SK-N-SH (cell line): ENCODE results near the gene OTUD7B. TPM values are rescaled to one million over a fixed set of nuclear protein-coding genes. Genes with fewer than 3 reads are reported as not detected.
A peak's percentile ranks its signal among the peaks of the same experiment; 100 is the strongest.

Experiments
- CHD2 ChIP-seq: fragments of 150-350 bp; IDR thresholded peaks from 2 replicates; pipeline ENCODE4 v1.6.1; 2018; ENCODE audit warnings: low read length; ENCODE audit not compliant: partially characterized antibody
- ELF1 ChIP-seq: IDR thresholded peaks from 2 replicates; pipeline ENCODE4 v1.4.0; 2012
- EP300 ChIP-seq, 2 experiments: IDR thresholded peaks; 2 replicates each; pipeline versions ENCODE4 v1.4.0 to v1.6.1; 2012; ENCODE audit warnings: borderline replicate concordance in 1 of 2, low read depth in 1 of 2, low read length in 1 of 2
- FOSL2 ChIP-seq: IDR thresholded peaks from 2 replicates; pipeline ENCODE4 v1.4.0; 2012; ENCODE audit warnings: low read depth, mild to moderate bottlenecking, moderate library complexity, borderline replicate concordance
- FOXJ3 ChIP-seq: sonication (generic); formaldehyde crosslinking; IDR thresholded peaks from 2 replicates; pipeline ENCODE4 v1.5.1; 2020; ENCODE audit warnings: mild to moderate bottlenecking, missing genetic modification reagents
- GABPA ChIP-seq: IDR thresholded peaks from 2 replicates; pipeline ENCODE4 v1.4.0; 2012; ENCODE audit warnings: low read depth, mild to moderate bottlenecking
- GATA2 ChIP-seq: sonication (generic); formaldehyde crosslinking; IDR thresholded peaks from 2 replicates; pipeline ENCODE4 v1.5.0; 2020; ENCODE audit warnings: mild to moderate bottlenecking, missing genetic modification reagents
- IRF3 ChIP-seq: fragments of 150-350 bp; IDR thresholded peaks from 2 replicates; pipeline ENCODE4 v1.6.1; 2016; ENCODE audit warnings: mild to moderate bottlenecking, low read depth, low read length
- JUND ChIP-seq: IDR thresholded peaks from 2 replicates; pipeline ENCODE4 v1.4.0; 2012
- MAX ChIP-seq: IDR thresholded peaks from 2 replicates; pipeline ENCODE4 v1.4.0; 2012; ENCODE audit warnings: low read depth
- MEF2A ChIP-seq: IDR thresholded peaks from 2 replicates; pipeline ENCODE4 v1.4.0; 2012; ENCODE audit warnings: low read depth, borderline replicate concordance
- MXI1 ChIP-seq: IDR thresholded peaks from 2 replicates; pipeline ENCODE4 v1.6.1; 2012; ENCODE audit warnings: mild to moderate bottlenecking, low read depth, low read length, improper control_type of control experiment
- RAD21 ChIP-seq: IDR thresholded peaks from 2 replicates; pipeline ENCODE4 v1.6.1; 2012; ENCODE audit warnings: mild to moderate bottlenecking, low read length
- RCOR1 ChIP-seq: fragments of 150-350 bp; IDR thresholded peaks from 2 replicates; pipeline ENCODE4 v1.6.1; 2017; ENCODE audit warnings: antibody characterized with exemption, low read length
- RFX5 ChIP-seq: IDR thresholded peaks from 2 replicates; pipeline ENCODE4 v1.6.1; 2012; ENCODE audit warnings: mild to moderate bottlenecking, improper control_type of control experiment, low read length
- SIN3A ChIP-seq: IDR thresholded peaks from 2 replicates; pipeline ENCODE4 v1.6.1; 2012; ENCODE audit warnings: low read depth, mild to moderate bottlenecking, low read length, moderate library complexity, borderline replicate concordance
- TAF1 ChIP-seq: IDR thresholded peaks from 2 replicates; pipeline ENCODE4 v1.6.1; 2012; ENCODE audit warnings: low read depth, mild to moderate bottlenecking, low read length, moderate library complexity, borderline replicate concordance
- TEAD4 ChIP-seq: IDR thresholded peaks from 2 replicates; pipeline ENCODE4 v1.4.0; 2012; ENCODE audit warnings: mild to moderate bottlenecking, borderline replicate concordance; ENCODE audit not compliant: insufficient read depth
- YY1 ChIP-seq: IDR thresholded peaks from 2 replicates; pipeline ENCODE4 v1.4.0; 2012; ENCODE audit warnings: low read depth, mild to moderate bottlenecking
- polyA plus RNA-seq, 3 experiments: library from polyadenylated mRNA; depleted of rRNA; stranded (reverse); fragments of >200 nt; gene quantifications; 2 replicates each; pipeline ENCODE4 v1.2.3, GENCODE V29; 2012
- TF ChIP-seq, protein P1 (sequence below): IDR thresholded peaks from 2 replicates; pipeline ENCODE4 v1.4.0; 2012; ENCODE audit warnings: low read depth, borderline replicate concordance
- TF ChIP-seq, protein P2 (sequence below): fragments of 150-350 bp; IDR thresholded peaks from 2 replicates; pipeline ENCODE4 v1.6.1; 2017; ENCODE audit warnings: antibody characterized with exemption, low read length, low read depth, borderline replicate concordance
- TF ChIP-seq, protein P3 (sequence below): IDR thresholded peaks from 2 replicates; pipeline ENCODE4 v1.4.0; 2012; ENCODE audit warnings: low read depth, borderline replicate concordance

Gene OTUD7B
- polyA plus RNA-seq, 1 of the 3 experiments (the other 2 are of a cell fraction) = 4.2 TPM

DNA sequence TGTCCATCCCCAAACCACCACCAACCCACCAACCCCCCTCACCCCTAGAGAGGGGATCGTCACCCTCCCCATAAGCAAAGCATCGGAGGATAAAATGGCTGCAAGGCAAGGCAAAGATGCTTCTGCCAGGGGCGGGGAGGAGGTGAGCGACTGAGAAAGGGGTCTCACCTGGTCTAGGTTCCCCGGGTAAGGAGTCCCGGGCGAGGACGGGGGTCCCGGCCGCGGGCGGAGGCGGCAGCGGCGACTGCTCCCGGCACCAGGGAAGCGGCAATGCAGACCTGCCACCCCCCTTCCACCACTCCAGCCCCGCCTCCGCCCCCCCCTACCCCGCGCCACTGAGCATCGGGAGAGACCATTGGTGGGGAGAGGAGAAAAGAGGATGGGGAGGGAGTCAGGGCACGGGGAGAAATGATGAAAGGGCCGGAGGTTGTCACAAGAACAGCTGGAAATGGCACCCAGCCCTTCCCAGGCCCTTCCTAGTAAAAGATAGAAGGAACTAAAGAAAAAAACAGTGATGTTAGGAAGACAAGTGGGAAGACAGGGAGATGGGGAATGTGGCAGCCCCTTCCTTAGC is 92.9 kb downstream of the OTUD7B start, which contains the start of gene SV2A (continued):
- TF ChIP-seq, protein P1, sequence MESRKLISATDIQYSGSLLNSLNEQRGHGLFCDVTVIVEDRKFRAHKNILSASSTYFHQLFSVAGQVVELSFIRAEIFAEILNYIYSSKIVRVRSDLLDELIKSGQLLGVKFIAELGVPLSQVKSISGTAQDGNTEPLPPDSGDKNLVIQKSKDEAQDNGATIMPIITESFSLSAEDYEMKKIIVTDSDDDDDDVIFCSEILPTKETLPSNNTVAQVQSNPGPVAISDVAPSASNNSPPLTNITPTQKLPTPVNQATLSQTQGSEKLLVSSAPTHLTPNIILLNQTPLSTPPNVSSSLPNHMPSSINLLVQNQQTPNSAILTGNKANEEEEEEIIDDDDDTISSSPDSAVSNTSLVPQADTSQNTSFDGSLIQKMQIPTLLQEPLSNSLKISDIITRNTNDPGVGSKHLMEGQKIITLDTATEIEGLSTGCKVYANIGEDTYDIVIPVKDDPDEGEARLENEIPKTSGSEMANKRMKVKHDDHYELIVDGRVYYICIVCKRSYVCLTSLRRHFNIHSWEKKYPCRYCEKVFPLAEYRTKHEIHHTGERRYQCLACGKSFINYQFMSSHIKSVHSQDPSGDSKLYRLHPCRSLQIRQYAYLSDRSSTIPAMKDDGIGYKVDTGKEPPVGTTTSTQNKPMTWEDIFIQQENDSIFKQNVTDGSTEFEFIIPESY = no peak
- TF ChIP-seq FOSL2 (no peak), IRF3 (no peak), MXI1 (peak; percentile 67; the same call in 1 of the 2 replicates), MAX (peak; percentile 72), TAF1 (peak; percentile 41; the same call in 1 of the 2 replicates), EP300 (IDR thresholded peaks at IDR 0.05; ENCODE audit: borderline replicate concordance in 1 of 2, low read depth in 1 of 2, low read length in 1 of 2) (no peak), GATA2 (CRISPR knock-in tag) (no peak), RFX5 (no peak), JUND (no peak), YY1 (0 out of 2 replicates have a peak, but pooled peaks have one; percentile 60), TEAD4 (no peak), GABPA (no peak), RCOR1 (no peak), ELF1 (no peak), FOXJ3 (CRISPR knock-in tag) (no peak), SIN3A (peak; percentile 27; the same call in 1 of the 2 replicates), CHD2 (no peak), RAD21 (no peak), MEF2A (no peak)
- TF ChIP-seq, protein P2, sequence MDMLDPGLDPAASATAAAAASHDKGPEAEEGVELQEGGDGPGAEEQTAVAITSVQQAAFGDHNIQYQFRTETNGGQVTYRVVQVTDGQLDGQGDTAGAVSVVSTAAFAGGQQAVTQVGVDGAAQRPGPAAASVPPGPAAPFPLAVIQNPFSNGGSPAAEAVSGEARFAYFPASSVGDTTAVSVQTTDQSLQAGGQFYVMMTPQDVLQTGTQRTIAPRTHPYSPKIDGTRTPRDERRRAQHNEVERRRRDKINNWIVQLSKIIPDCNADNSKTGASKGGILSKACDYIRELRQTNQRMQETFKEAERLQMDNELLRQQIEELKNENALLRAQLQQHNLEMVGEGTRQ = no peak
- TF ChIP-seq, protein P3, sequence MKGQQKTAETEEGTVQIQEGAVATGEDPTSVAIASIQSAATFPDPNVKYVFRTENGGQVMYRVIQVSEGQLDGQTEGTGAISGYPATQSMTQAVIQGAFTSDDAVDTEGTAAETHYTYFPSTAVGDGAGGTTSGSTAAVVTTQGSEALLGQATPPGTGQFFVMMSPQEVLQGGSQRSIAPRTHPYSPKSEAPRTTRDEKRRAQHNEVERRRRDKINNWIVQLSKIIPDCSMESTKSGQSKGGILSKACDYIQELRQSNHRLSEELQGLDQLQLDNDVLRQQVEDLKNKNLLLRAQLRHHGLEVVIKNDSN = no peak
